ENCODE results near the gene RAB5B. TPM values are rescaled to one million over a fixed set of nuclear protein-coding genes. Genes with fewer than 3 reads are reported as not detected.

RAB5B gene
- total RNA-seq, 1 experiment from 2014 or later: 55.0 TPM

DNA sequence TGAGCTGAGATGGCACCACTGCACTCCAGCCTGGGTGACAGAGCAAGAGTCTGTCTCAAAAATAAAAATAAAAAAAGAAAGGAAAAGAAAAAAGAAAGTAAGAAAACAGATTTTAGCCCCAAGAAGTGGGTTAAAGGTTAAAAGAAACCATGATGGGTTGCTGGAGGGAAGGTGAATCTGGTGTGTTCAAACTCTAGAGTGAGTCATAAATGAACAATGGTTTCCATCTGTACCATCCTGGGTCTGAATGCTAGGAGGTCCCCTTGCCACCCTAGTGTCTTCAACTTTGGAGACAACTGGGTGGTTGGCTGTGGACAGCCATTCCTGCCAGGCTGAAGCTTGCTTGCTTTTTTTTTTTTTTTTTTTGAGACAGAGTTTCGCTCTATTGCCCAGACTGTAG, 66.3 kb downstream of the RAB5B start (continued):
- TF ChIP-seq OVOL2 (CRISPR knock-in tag; IDR thresholded peaks at IDR 0.05; ENCODE audit: borderline replicate concordance): no peak
- no peak for TF ChIP-seq NFATC4 (CRISPR knock-in tag; IDR thresholded peaks at IDR 0.05)
- TF ChIP-seq, protein P1, sequence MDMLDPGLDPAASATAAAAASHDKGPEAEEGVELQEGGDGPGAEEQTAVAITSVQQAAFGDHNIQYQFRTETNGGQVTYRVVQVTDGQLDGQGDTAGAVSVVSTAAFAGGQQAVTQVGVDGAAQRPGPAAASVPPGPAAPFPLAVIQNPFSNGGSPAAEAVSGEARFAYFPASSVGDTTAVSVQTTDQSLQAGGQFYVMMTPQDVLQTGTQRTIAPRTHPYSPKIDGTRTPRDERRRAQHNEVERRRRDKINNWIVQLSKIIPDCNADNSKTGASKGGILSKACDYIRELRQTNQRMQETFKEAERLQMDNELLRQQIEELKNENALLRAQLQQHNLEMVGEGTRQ (CRISPR knock-in tag; IDR thresholded peaks at IDR 0.05): no peak
- TF ChIP-seq ZNF671 (CRISPR knock-in tag; IDR thresholded peaks at IDR 0.05): no peak
- TF ChIP-seq SMAD4 (CRISPR knock-in tag; IDR thresholded peaks at IDR 0.05): no peak
- no peak for TF ChIP-seq EMX1 (CRISPR knock-in tag; IDR thresholded peaks at IDR 0.05)
- TF ChIP-seq TCF7 (CRISPR knock-in tag; IDR thresholded peaks at IDR 0.05; ENCODE audit: low read depth): no peak

DNA sequence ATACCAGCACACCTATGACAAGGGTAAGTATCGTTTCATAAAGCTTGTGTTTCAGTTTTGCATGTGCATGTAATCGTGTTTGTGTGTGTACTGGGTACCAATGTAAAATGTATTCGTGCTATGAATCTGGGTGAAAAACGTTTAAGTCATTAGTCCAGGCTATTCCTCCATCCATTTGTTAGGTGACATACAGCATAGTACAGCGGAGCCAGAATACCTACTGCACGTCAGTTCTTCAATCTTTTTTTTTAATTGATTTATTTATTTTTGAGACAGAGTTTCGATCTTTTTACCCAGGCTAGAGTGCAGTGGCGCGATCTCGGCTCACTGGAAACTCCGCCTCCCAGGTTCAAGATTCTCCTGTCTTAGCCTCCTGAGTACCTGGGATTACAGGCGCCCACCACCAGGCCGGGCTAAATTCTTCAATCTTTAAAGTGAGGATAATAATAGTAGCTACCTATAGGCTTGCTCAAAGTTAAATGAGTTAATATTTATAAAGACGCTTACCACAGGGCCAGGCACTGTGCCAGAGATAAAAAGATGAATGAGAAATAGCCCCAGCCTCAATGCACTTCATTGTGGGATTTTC, 67.2 kb downstream of the RAB5B start:
- TF ChIP-seq ATF1 (CRISPR knock-in tag; IDR thresholded peaks at IDR 0.05): no peak
- TF ChIP-seq, protein P2, sequence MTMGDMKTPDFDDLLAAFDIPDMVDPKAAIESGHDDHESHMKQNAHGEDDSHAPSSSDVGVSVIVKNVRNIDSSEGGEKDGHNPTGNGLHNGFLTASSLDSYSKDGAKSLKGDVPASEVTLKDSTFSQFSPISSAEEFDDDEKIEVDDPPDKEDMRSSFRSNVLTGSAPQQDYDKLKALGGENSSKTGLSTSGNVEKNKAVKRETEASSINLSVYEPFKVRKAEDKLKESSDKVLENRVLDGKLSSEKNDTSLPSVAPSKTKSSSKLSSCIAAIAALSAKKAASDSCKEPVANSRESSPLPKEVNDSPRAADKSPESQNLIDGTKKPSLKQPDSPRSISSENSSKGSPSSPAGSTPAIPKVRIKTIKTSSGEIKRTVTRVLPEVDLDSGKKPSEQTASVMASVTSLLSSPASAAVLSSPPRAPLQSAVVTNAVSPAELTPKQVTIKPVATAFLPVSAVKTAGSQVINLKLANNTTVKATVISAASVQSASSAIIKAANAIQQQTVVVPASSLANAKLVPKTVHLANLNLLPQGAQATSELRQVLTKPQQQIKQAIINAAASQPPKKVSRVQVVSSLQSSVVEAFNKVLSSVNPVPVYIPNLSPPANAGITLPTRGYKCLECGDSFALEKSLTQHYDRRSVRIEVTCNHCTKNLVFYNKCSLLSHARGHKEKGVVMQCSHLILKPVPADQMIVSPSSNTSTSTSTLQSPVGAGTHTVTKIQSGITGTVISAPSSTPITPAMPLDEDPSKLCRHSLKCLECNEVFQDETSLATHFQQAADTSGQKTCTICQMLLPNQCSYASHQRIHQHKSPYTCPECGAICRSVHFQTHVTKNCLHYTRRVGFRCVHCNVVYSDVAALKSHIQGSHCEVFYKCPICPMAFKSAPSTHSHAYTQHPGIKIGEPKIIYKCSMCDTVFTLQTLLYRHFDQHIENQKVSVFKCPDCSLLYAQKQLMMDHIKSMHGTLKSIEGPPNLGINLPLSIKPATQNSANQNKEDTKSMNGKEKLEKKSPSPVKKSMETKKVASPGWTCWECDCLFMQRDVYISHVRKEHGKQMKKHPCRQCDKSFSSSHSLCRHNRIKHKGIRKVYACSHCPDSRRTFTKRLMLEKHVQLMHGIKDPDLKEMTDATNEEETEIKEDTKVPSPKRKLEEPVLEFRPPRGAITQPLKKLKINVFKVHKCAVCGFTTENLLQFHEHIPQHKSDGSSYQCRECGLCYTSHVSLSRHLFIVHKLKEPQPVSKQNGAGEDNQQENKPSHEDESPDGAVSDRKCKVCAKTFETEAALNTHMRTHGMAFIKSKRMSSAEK (CRISPR knock-in tag; IDR thresholded peaks at IDR 0.05; ENCODE audit: borderline replicate concordance): no peak
- TF ChIP-seq, protein P3, sequence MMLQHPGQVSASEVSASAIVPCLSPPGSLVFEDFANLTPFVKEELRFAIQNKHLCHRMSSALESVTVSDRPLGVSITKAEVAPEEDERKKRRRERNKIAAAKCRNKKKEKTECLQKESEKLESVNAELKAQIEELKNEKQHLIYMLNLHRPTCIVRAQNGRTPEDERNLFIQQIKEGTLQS (CRISPR knock-in tag; conservative IDR thresholded peaks at IDR 0.05): no peak
- TF ChIP-seq GTF2I (CRISPR knock-in tag; conservative IDR thresholded peaks at IDR 0.05): 0 out of 2 replicates have a peak, but pooled peaks have one; percentile 16
- TF ChIP-seq, protein P4, sequence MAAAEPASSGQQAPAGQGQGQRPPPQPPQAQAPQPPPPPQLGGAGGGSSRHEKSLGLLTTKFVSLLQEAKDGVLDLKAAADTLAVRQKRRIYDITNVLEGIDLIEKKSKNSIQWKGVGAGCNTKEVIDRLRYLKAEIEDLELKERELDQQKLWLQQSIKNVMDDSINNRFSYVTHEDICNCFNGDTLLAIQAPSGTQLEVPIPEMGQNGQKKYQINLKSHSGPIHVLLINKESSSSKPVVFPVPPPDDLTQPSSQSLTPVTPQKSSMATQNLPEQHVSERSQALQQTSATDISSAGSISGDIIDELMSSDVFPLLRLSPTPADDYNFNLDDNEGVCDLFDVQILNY (CRISPR knock-in tag; IDR thresholded peaks at IDR 0.05): no peak
- TF ChIP-seq, protein P5, sequence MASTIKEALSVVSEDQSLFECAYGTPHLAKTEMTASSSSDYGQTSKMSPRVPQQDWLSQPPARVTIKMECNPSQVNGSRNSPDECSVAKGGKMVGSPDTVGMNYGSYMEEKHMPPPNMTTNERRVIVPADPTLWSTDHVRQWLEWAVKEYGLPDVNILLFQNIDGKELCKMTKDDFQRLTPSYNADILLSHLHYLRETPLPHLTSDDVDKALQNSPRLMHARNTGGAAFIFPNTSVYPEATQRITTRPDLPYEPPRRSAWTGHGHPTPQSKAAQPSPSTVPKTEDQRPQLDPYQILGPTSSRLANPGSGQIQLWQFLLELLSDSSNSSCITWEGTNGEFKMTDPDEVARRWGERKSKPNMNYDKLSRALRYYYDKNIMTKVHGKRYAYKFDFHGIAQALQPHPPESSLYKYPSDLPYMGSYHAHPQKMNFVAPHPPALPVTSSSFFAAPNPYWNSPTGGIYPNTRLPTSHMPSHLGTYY (CRISPR knock-in tag; IDR thresholded peaks at IDR 0.05): no peak
- Mint-ChIP-seq H3K27me3 (ENCODE audit: low read depth) (no peaks in the 10 kb centered on the region), H3K4me1 (peaks cover 52% of the 10 kb centered on the region), H3K27ac (peak overlapping the region; percentile 97), H3K9me3 (no peaks in the 10 kb centered on the region), H3K4me3 (peak overlapping the region; percentile 75), H3K36me3 (peaks cover 34% of the 10 kb centered on the region)
- peak; percentile 29 for DNase-seq (ENCODE audit: low spot score)
- peak; percentile 46 for ATAC-seq
- POLR2A ChIA-PET: no interaction called here
- CTCF ChIA-PET: interaction anchor here (0.6 to 1.4 kb wide), 6 partner anchors 34 to 162 kb away, joined by 3 to 6 read pairs (median 4); partner anchors contain the start of genes SMARCC2 and SUOX

DNA sequence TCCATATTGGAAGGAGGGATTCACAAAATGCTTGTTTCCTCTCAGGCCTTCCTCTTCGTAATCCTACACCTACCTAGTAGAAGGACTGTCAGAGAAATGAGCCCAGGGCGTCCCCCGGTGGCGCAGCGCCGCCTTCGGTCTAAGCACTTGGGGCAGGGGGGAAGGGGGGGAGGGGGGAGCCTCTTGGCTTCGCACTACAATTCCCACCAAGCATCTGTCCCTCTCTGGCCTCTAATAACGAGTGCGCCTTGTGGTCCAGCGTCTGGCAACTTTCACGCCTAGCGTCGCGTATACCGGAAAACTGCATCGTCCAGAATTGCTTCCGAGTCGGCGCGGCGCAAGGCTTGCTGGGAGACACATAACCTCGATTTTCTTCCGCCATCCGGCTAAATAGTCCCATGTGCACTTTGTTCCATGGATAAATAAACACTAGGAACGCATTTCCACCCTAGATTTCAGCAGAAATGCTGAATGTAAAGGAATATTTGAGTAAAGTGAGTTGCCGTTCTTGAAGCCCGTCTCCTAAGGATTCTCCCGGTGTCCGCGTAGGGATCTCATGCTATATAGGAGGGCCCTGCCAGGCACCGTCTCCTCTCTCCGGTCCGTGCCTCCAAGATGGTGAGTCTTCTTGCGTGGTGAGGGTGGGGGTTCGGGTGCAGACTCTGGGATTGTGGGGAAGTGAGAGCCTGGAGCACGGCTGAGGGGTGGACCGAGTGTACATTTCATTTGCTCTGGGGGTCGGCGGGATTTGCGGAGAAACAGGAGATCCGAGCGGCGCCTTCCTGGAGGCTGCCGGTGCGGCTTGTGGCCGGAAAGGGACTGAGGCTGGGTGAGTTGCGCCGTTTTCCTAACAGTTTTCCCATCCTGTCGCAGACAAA, 67.9 kb downstream of the RAB5B start, which contains the start of gene RPS26:
Gene RPS26, plus strand, starts transcription at position 367 of the 878 bp plus-strand sequence. Its CDS starts 249 bp downstream, at position 616.
- Mint-ChIP-seq H3K4me1 (peaks cover 58% of the 10 kb centered on the region), H3K9me3 (no peaks in the 10 kb centered on the region), H3K27ac (peak within 1 kb of the TSS; percentile 99), H3K27me3 (ENCODE audit: low read depth) (no peaks in the 10 kb centered on the region), H3K36me3 (peaks cover 34% of the 10 kb centered on the region), H3K4me3 (peak within 1 kb of the TSS; percentile 100)
- ChIA-PET CTCF (interaction anchor here (1.3 kb wide), 1 partner anchor 44 kb away, joined by 3 read pairs; no protein-coding TSS in a partner anchor), POLR2A (no interaction called here)
- peak; percentile 92 for DNase-seq (ENCODE audit: low spot score)
- peak; percentile 89 for ATAC-seq
- TF ChIP-seq NR2C2 (CRISPR knock-in tag; IDR thresholded peaks at IDR 0.05) (peak; percentile 97), NFE2L1 (CRISPR knock-in tag; IDR thresholded peaks at IDR 0.05) (peak; percentile 54; the same call in 1 of the 2 replicates), ZNF671 (CRISPR knock-in tag; IDR thresholded peaks at IDR 0.05) (no peak), SP1 (CRISPR knock-in tag; conservative IDR thresholded peaks at IDR 0.05) (peak; percentile 19; the same call in 1 of the 2 replicates), SMAD4 (CRISPR knock-in tag; IDR thresholded peaks at IDR 0.05) (peak; percentile 58; the same call in 1 of the 2 replicates), GABPB1 (CRISPR knock-in tag; IDR thresholded peaks at IDR 0.05) (peak; percentile 70)
- TF ChIP-seq, protein P2 (CRISPR knock-in tag; IDR thresholded peaks at IDR 0.05; ENCODE audit: borderline replicate concordance): peak; percentile 32; the same call in 1 of the 2 replicates
- TF ChIP-seq, protein P6, sequence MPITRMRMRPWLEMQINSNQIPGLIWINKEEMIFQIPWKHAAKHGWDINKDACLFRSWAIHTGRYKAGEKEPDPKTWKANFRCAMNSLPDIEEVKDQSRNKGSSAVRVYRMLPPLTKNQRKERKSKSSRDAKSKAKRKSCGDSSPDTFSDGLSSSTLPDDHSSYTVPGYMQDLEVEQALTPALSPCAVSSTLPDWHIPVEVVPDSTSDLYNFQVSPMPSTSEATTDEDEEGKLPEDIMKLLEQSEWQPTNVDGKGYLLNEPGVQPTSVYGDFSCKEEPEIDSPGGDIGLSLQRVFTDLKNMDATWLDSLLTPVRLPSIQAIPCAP (CRISPR knock-in tag; IDR thresholded peaks at IDR 0.05): peak; percentile 66; the same call in 1 of the 2 replicates

All from WTC11 (cell line).